H9 (cell line): ENCODE data around the gene SLC15A3. TPM values are rescaled to one million over a fixed set of nuclear protein-coding genes. Genes with fewer than 3 reads are reported as not detected.

ENCODE experiments used
- DNase-seq: peaks from one replicate; pipeline ENCODE4 v3.0.0-alpha.2; 2017
- H2AFZ ChIP-seq: one replicate; pipeline ENCODE4 v1.6.1; 2013; ENCODE audit warnings: mild to moderate bottlenecking, low read length, control low read depth, moderate library complexity
- H2AK5ac ChIP-seq: 2 replicates; pipeline ENCODE4 v1.6.1; 2013; ENCODE audit warnings: low read length, control low read depth, mixed read lengths; ENCODE audit not compliant: insufficient read length
- H2BK120ac ChIP-seq: one replicate; pipeline ENCODE4 v1.6.1; 2013; ENCODE audit warnings: low read depth, mild to moderate bottlenecking, low read length, control low read depth, inconsistent platforms; ENCODE audit not compliant: poor library complexity, severe bottlenecking
- H2BK12ac ChIP-seq: 2 replicates; pipeline ENCODE4 v1.6.1; 2013; ENCODE audit warnings: low read length, control low read depth, mixed read lengths, low read depth; ENCODE audit not compliant: insufficient read length
- H2BK15ac ChIP-seq: 2 replicates; pipeline ENCODE4 v1.6.1; 2013; ENCODE audit warnings: low read depth, low read length, control low read depth
- H2BK20ac ChIP-seq: one replicate; pipeline ENCODE4 v1.6.1; 2013; ENCODE audit warnings: low read depth, mild to moderate bottlenecking, low read length, control low read depth, inconsistent platforms; ENCODE audit not compliant: poor library complexity, severe bottlenecking
- H2BK5ac ChIP-seq: 2 replicates; pipeline ENCODE4 v1.6.1; 2013; ENCODE audit warnings: low read length, control low read depth, mixed read lengths; ENCODE audit not compliant: insufficient read length
- H3K14ac ChIP-seq: 2 replicates; pipeline ENCODE4 v1.6.1; 2013; ENCODE audit warnings: low read length, control low read depth; ENCODE audit not compliant: insufficient read depth
- H3K18ac ChIP-seq: 2 replicates; pipeline ENCODE4 v1.6.1; 2013; ENCODE audit warnings: low read depth, mild to moderate bottlenecking, mixed read lengths, low read length, control low read depth; ENCODE audit not compliant: insufficient read length
- H3K23ac ChIP-seq: 2 replicates; pipeline ENCODE4 v1.6.1; 2013; ENCODE audit warnings: low read length, control low read depth, mixed read lengths, low read depth; ENCODE audit not compliant: insufficient read length
- H3K23me2 ChIP-seq: 2 replicates; pipeline ENCODE4 v1.6.1; 2013; ENCODE audit warnings: low read depth, mild to moderate bottlenecking, mixed read lengths, low read length, control low read depth; ENCODE audit not compliant: insufficient read length, poor library complexity, severe bottlenecking
- H3K27ac ChIP-seq: 2 replicates; pipeline ENCODE4 v1.5.1; 2013; ENCODE audit warnings: low read length, control low read depth, mixed read lengths, low read depth; ENCODE audit not compliant: insufficient read length
- H3K27me3 ChIP-seq: 2 replicates; pipeline ENCODE4 v1.6.1; 2013; ENCODE audit warnings: low read length, control low read depth, inconsistent platforms; ENCODE audit not compliant: insufficient read depth
- H3K4ac ChIP-seq: 2 replicates; pipeline ENCODE4 v1.6.1; 2013; ENCODE audit warnings: low read depth, mild to moderate bottlenecking, control low read depth, inconsistent platforms, low read length, moderate library complexity
- H3K4me1 ChIP-seq: 2 replicates; pipeline ENCODE4 v1.6.1; 2013; ENCODE audit warnings: low read length, control low read depth, inconsistent platforms; ENCODE audit not compliant: insufficient read depth
- H3K4me2 ChIP-seq: 2 replicates; pipeline ENCODE4 v1.6.1; 2013; ENCODE audit warnings: low read length, control low read depth, mixed read lengths; ENCODE audit not compliant: insufficient read length, insufficient read depth
- H3K56ac ChIP-seq: 2 replicates; pipeline ENCODE4 v1.6.1; 2013; ENCODE audit warnings: low read depth, mild to moderate bottlenecking, mixed read lengths, low read length, control low read depth; ENCODE audit not compliant: insufficient read length
- H3K79me1 ChIP-seq: 2 replicates; pipeline ENCODE4 v1.6.1; 2013; ENCODE audit warnings: low read depth, mild to moderate bottlenecking, moderate library complexity, low read length, control low read depth, inconsistent platforms; ENCODE audit not compliant: insufficient read depth, poor library complexity, severe bottlenecking
- H3K79me2 ChIP-seq: 2 replicates; pipeline ENCODE4 v1.6.1; 2013; ENCODE audit warnings: low read length, control low read depth, inconsistent platforms; ENCODE audit not compliant: insufficient read depth
- H3K9ac ChIP-seq: 2 replicates; pipeline ENCODE4 v1.6.1; 2013; ENCODE audit warnings: low read length, control low read depth, mixed read lengths; ENCODE audit not compliant: insufficient read length; ENCODE audit errors: extremely low read depth
- H3K9me3 ChIP-seq: one replicate; pipeline ENCODE4 v1.6.1; 2013; ENCODE audit warnings: low read depth, low read length, inconsistent platforms; ENCODE audit not compliant: control insufficient read depth
- H3T11ph ChIP-seq: one replicate; pipeline ENCODE4 v1.6.1; 2013; ENCODE audit warnings: mild to moderate bottlenecking, low read length, control low read depth, inconsistent platforms
- H4K20me1 ChIP-seq: one replicate; pipeline ENCODE4 v1.6.1; 2013; ENCODE audit not compliant: control insufficient read depth, insufficient read length, insufficient read depth
- H4K5ac ChIP-seq: 2 replicates; pipeline ENCODE4 v1.6.1; 2013; ENCODE audit warnings: low read depth, mild to moderate bottlenecking, mixed read lengths, low read length, control low read depth; ENCODE audit not compliant: insufficient read length
- H4K8ac ChIP-seq: replicated peaks from 2 replicates; pipeline ENCODE4 v1.6.1; 2013; ENCODE audit warnings: low read length, control low read depth, mixed read lengths, low read depth; ENCODE audit not compliant: insufficient read length
- H4K91ac ChIP-seq: 2 replicates; pipeline ENCODE4 v1.6.1; 2013; ENCODE audit warnings: low read depth, mild to moderate bottlenecking, moderate library complexity, mixed read lengths, low read length, control low read depth; ENCODE audit not compliant: insufficient read length
- H3K27ac Mint-ChIP-seq, 3 experiments: 2 replicates in 2 of 3; 3 replicates in 1 of 3; pipeline ENCODE4 v1.8.0; 2020 to 2021; ENCODE audit warnings: mixed read lengths in 3 of 3, mild to moderate bottlenecking in 1 of 3, moderate library complexity in 1 of 3
- H3K27me3 Mint-ChIP-seq: 2 replicates; pipeline ENCODE4 v1.8.0; 2021; ENCODE audit warnings: low read depth, mild to moderate bottlenecking, moderate library complexity, mixed read lengths
- H3K36me3 Mint-ChIP-seq, 3 experiments: 2 replicates in 2 of 3; 3 replicates in 1 of 3; pipeline ENCODE4 v1.8.0; 2020 to 2021; ENCODE audit warnings: low read depth in 3 of 3, mixed read lengths in 3 of 3; ENCODE audit not compliant: insufficient read depth in 1 of 3
- H3K4me1 Mint-ChIP-seq, 2 experiments: 2 replicates each; pipeline ENCODE4 v1.8.0; 2020; ENCODE audit warnings: mixed read lengths in 2 of 2
- H3K4me3 Mint-ChIP-seq, 2 experiments: 2 replicates in 1 of 2; 3 replicates in 1 of 2; pipeline ENCODE4 v1.8.0; 2020 to 2021; ENCODE audit warnings: mild to moderate bottlenecking in 2 of 2, mixed read lengths in 2 of 2, moderate library complexity in 1 of 2
- H3K9me3 Mint-ChIP-seq, 2 experiments: 2 replicates in 1 of 2; 3 replicates in 1 of 2; pipeline ENCODE4 v1.8.0; 2020; ENCODE audit warnings: mild to moderate bottlenecking in 2 of 2, mixed read lengths in 2 of 2, moderate library complexity in 1 of 2
- WGBS: extraction: QIAGEN DNeasy Blood & Tissue Kit; methylation state at CpG from one replicate; pipeline ENCODE4 v1.1.7; 2013; ENCODE audit warnings: missing lambda C conversion rate, low lambda C conversion rate, mixed read lengths; ENCODE audit not compliant: insufficient read length; ENCODE audit errors: extremely low coverage; 5-methylcytosine and 5-hydroxymethylcytosine counted together
- total RNA-seq: library from RNA; stranded (reverse); gene quantifications from 2 replicates; pipeline ENCODE4 v1.2.1, GENCODE V29; 2021
- TF ChIP-seq, protein P1 (sequence below): fragments of 200-600 bp; sonication (generic); conservative IDR thresholded peaks from 3 replicates; pipeline ENCODE4 v1.8.0; 2021; ENCODE audit warnings: antibody characterized with exemption, mild to moderate bottlenecking

SLC15A3 gene
- total RNA-seq, 1 experiment from 2014 or later = 7.0 TPM

DNA sequence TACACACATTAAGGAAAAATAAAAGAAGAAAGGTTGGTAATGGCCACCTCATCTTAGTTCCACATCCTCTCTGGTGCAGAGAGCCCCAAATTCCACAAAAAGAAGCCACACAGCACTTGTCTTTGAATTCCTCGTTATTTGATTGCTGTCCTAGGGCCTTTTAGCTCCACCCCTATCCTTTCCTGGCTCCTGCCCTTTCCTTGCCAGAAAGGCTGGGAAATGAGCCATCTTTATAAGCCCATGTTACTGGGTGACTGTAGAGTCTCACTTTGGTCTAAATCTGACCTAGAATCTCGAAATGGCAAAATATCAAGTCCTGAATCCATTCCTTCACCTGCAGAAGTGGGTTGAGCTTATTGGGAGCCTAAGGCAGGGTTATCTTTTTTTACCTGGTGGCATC, 32.0 kb downstream of the SLC15A3 start:
- no peaks in the 10 kb centered on the region for H3K9me3 Mint-ChIP-seq
- H3K27ac Mint-ChIP-seq = no peak overlapping the region
- H3K27me3 Mint-ChIP-seq = peaks cover 4% of the 10 kb centered on the region
- no peaks in the 10 kb centered on the region for H4K20me1 ChIP-seq
- H2BK20ac ChIP-seq = no peak overlapping the region
- no peak overlapping the region for H3K4me3 Mint-ChIP-seq
- H3K4me1 ChIP-seq = peaks cover 2% of the 10 kb centered on the region
- no peak overlapping the region for H4K5ac ChIP-seq
- no peaks in the 10 kb centered on the region for H3K27me3 ChIP-seq
- H2BK12ac ChIP-seq = no peak overlapping the region
- H3K18ac ChIP-seq = no peak overlapping the region
- H3K79me2 ChIP-seq = no peaks in the 10 kb centered on the region; the same call in 1 of the 2 replicates
- no peak overlapping the region for H2AFZ ChIP-seq
- no peak overlapping the region for H3T11ph ChIP-seq
- no peak overlapping the region for H3K9ac ChIP-seq
- no peak overlapping the region for H2BK120ac ChIP-seq
- no peak overlapping the region for H3K4ac ChIP-seq
- H3K23ac ChIP-seq = no peak overlapping the region
- H4K8ac ChIP-seq = no peak overlapping the region
- no peak overlapping the region for H2BK5ac ChIP-seq
- no peak overlapping the region for H3K27ac ChIP-seq
- H2AK5ac ChIP-seq = no peak overlapping the region
- H4K91ac ChIP-seq = no peak overlapping the region
- no peak overlapping the region for H2BK15ac ChIP-seq
- WGBS = no CpG with 5 or more reads among the region's 2 CpGs
- no peak overlapping the region for H3K56ac ChIP-seq
- peaks cover 28 to 31% of the 10 kb centered on the region in 2 experiments for H3K4me1 Mint-ChIP-seq
- H3K23me2 ChIP-seq = peaks cover 13% of the 10 kb centered on the region
- H3K79me1 ChIP-seq = no peaks in the 10 kb centered on the region
- no peak overlapping the region for H3K14ac ChIP-seq
- TF ChIP-seq, protein P1, sequence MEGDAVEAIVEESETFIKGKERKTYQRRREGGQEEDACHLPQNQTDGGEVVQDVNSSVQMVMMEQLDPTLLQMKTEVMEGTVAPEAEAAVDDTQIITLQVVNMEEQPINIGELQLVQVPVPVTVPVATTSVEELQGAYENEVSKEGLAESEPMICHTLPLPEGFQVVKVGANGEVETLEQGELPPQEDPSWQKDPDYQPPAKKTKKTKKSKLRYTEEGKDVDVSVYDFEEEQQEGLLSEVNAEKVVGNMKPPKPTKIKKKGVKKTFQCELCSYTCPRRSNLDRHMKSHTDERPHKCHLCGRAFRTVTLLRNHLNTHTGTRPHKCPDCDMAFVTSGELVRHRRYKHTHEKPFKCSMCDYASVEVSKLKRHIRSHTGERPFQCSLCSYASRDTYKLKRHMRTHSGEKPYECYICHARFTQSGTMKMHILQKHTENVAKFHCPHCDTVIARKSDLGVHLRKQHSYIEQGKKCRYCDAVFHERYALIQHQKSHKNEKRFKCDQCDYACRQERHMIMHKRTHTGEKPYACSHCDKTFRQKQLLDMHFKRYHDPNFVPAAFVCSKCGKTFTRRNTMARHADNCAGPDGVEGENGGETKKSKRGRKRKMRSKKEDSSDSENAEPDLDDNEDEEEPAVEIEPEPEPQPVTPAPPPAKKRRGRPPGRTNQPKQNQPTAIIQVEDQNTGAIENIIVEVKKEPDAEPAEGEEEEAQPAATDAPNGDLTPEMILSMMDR = no peak
- no peak for DNase-seq
- H3K4me2 ChIP-seq = no peak overlapping the region
- H3K9me3 ChIP-seq = no peaks in the 10 kb centered on the region
- peaks cover 13 to 44% (median 23%) of the 10 kb centered on the region in 3 experiments; a peak in 6 of 7 replicates for H3K36me3 Mint-ChIP-seq
